Endothelial cell (in vitro differentiated cells): ENCODE measurements around the gene STAT4. TPM values are rescaled to one million over a fixed set of nuclear protein-coding genes. Genes with fewer than 3 reads are reported as not detected.

Source experiments
- DNase-seq: peaks from one replicate; pipeline ENCODE4 v3.0.0; 2021; ENCODE audit warnings: low spot score
- H3K27ac Mint-ChIP-seq: one replicate; pipeline ENCODE4 v1.8.0; 2021; ENCODE audit warnings: mixed read lengths, inconsistent platforms; ENCODE audit not compliant: unreplicated experiment
- H3K27me3 Mint-ChIP-seq: one replicate; pipeline ENCODE4 v1.8.0; 2021; ENCODE audit warnings: mild to moderate bottlenecking, moderate library complexity, mixed read lengths, inconsistent platforms; ENCODE audit not compliant: unreplicated experiment
- H3K36me3 Mint-ChIP-seq: one replicate; pipeline ENCODE4 v1.8.0; 2021; ENCODE audit warnings: mild to moderate bottlenecking, low read depth, mixed read lengths, inconsistent platforms; ENCODE audit not compliant: unreplicated experiment
- H3K4me1 Mint-ChIP-seq: one replicate; pipeline ENCODE4 v1.8.0; 2021; ENCODE audit warnings: mild to moderate bottlenecking, mixed read lengths, inconsistent platforms; ENCODE audit not compliant: unreplicated experiment
- H3K4me3 Mint-ChIP-seq: one replicate; pipeline ENCODE4 v1.8.0; 2021; ENCODE audit warnings: mild to moderate bottlenecking, mixed read lengths, inconsistent platforms; ENCODE audit not compliant: unreplicated experiment
- H3K9me3 Mint-ChIP-seq: one replicate; pipeline ENCODE4 v1.8.0; 2021; ENCODE audit warnings: mixed read lengths, inconsistent platforms; ENCODE audit not compliant: unreplicated experiment
- total RNA-seq: library from RNA; stranded (reverse); fragmentation: NEBNext Ultra II Directional; extraction: Animal tissue kit (Norgen Biotek cat#: 25700); gene quantifications from one replicate; pipeline ENCODE4 v1.2.1, GENCODE V29; 2021; ENCODE audit not compliant: unreplicated experiment
- TF ChIP-seq, protein P1 (sequence below): fragments of 200-600 bp; sonication (generic); IDR thresholded peaks from one replicate; pipeline ENCODE4 v1.5.0; 2021; ENCODE audit warnings: antibody characterized with exemption; ENCODE audit not compliant: unreplicated experiment

STAT4 gene
- total RNA-seq, 1 donor from 2014 or later = 1.1 TPM

DNA sequence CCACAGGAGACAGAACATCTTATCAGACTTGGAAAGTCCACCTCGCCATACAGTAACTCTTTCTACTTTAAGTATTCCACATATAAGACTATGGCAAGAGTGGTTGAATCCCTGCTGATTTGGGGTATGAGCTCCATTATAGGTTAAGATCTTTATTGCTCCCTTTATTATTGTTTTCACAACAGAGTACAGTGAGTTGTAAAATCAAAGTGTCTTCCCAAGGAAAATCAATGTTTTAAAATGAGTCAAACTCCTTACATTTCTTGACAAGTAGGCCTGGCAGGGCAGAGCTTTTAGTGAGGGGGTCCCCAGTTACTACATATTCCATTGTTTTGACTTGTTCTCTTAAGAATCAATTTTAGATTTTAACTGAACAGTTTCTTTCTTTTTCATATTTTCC, 87.2 kb downstream of the STAT4 start:
- Mint-ChIP-seq H3K27me3 (no peaks in the 10 kb centered on the region), H3K4me1 (peaks cover 10% of the 10 kb centered on the region), H3K9me3 (no peaks in the 10 kb centered on the region), H3K27ac (no peak overlapping the region), H3K4me3 (no peak overlapping the region), H3K36me3 (no peaks in the 10 kb centered on the region)
- TF ChIP-seq, protein P1, sequence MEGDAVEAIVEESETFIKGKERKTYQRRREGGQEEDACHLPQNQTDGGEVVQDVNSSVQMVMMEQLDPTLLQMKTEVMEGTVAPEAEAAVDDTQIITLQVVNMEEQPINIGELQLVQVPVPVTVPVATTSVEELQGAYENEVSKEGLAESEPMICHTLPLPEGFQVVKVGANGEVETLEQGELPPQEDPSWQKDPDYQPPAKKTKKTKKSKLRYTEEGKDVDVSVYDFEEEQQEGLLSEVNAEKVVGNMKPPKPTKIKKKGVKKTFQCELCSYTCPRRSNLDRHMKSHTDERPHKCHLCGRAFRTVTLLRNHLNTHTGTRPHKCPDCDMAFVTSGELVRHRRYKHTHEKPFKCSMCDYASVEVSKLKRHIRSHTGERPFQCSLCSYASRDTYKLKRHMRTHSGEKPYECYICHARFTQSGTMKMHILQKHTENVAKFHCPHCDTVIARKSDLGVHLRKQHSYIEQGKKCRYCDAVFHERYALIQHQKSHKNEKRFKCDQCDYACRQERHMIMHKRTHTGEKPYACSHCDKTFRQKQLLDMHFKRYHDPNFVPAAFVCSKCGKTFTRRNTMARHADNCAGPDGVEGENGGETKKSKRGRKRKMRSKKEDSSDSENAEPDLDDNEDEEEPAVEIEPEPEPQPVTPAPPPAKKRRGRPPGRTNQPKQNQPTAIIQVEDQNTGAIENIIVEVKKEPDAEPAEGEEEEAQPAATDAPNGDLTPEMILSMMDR = no peak
- DNase-seq = no peak

- H3K4me1 Mint-ChIP-seq = peaks cover 8% of the 10 kb centered on the region
- H3K4me3 Mint-ChIP-seq = no peak overlapping the region
- TF ChIP-seq, protein P1 = no peak
- no peaks in the 10 kb centered on the region for H3K36me3 Mint-ChIP-seq
- no peak for DNase-seq
- H3K27ac Mint-ChIP-seq = no peak overlapping the region
- H3K9me3 Mint-ChIP-seq = no peaks in the 10 kb centered on the region
- H3K27me3 Mint-ChIP-seq = no peaks in the 10 kb centered on the region
Observed at GRCh38 chr2:191061381-191061980, 89.3 kb downstream of the STAT4 start.

- no peak overlapping the region for H3K4me3 Mint-ChIP-seq
- H3K27ac Mint-ChIP-seq = no peak overlapping the region
- peaks cover 11% of the 10 kb centered on the region for H3K4me1 Mint-ChIP-seq
Observed at GRCh38 chr2:191059308-191059707, 91.5 kb downstream of the STAT4 start.

GRCh38 chr2:191056228-191056627, 94.6 kb downstream of the STAT4 start:
- Mint-ChIP-seq H3K27me3 (no peaks in the 10 kb centered on the region), H3K9me3 (no peaks in the 10 kb centered on the region), H3K4me1 (peaks cover 12% of the 10 kb centered on the region), H3K36me3 (no peaks in the 10 kb centered on the region), H3K27ac (no peak overlapping the region), H3K4me3 (no peak overlapping the region)
- TF ChIP-seq, protein P1 = no peak
- no peak for DNase-seq

More at GRCh38 chr2:191059308-191059707, 91.5 kb downstream of the STAT4 start:
- TF ChIP-seq, protein P1 = no peak
- no peaks in the 10 kb centered on the region for H3K27me3 Mint-ChIP-seq
- no peaks in the 10 kb centered on the region for H3K36me3 Mint-ChIP-seq
- H3K9me3 Mint-ChIP-seq = no peaks in the 10 kb centered on the region
- DNase-seq = no peak

- DNase-seq = no peak
- H3K9me3 Mint-ChIP-seq = no peaks in the 10 kb centered on the region
- H3K4me1 Mint-ChIP-seq = peaks cover 28% of the 10 kb centered on the region
- H3K4me3 Mint-ChIP-seq = no peak overlapping the region
- H3K36me3 Mint-ChIP-seq = no peaks in the 10 kb centered on the region
- TF ChIP-seq, protein P1 = no peak
- H3K27me3 Mint-ChIP-seq = no peaks in the 10 kb centered on the region
- no peak overlapping the region for H3K27ac Mint-ChIP-seq
Observed at GRCh38 chr2:191053256-191053655, 97.5 kb downstream of the STAT4 start.
